Mesenchymal stem cell (in vitro differentiated cells and primary cell): ENCODE measurements around the gene KIAA1671.

ENCODE experiments used
- DNase-seq: peaks from one replicate; pipeline ENCODE4 v3.0.0-alpha.2; 2013
- H2AFZ ChIP-seq: one replicate; pipeline ENCODE4 v1.6.1; 2013; ENCODE audit warnings: low read depth, mild to moderate bottlenecking, control low read depth, inconsistent platforms, low read length, moderate library complexity
- H2AK5ac ChIP-seq: 2 replicates; pipeline ENCODE4 v1.6.1; 2013; ENCODE audit warnings: low read length, moderate library complexity, mild to moderate bottlenecking, inconsistent platforms; ENCODE audit not compliant: severe bottlenecking
- H2BK120ac ChIP-seq: one replicate; pipeline ENCODE4 v1.6.1; 2013; ENCODE audit warnings: low read depth, mild to moderate bottlenecking, inconsistent platforms, low read length, moderate library complexity
- H2BK12ac ChIP-seq, 2 experiments: one replicate each; pipeline ENCODE4 v1.6.1; 2013; ENCODE audit warnings: inconsistent platforms in 2 of 2, low read length in 2 of 2, mild to moderate bottlenecking in 2 of 2, moderate library complexity in 2 of 2, control low read depth in 1 of 2
- H2BK15ac ChIP-seq: one replicate; pipeline ENCODE4 v1.6.1; 2013; ENCODE audit warnings: mild to moderate bottlenecking, low read depth, inconsistent platforms; ENCODE audit not compliant: poor library complexity, severe bottlenecking
- H2BK5ac ChIP-seq: 2 replicates; pipeline ENCODE4 v1.6.1; 2013; ENCODE audit warnings: low read depth, mild to moderate bottlenecking, low read length, control low read depth, inconsistent platforms; ENCODE audit not compliant: poor library complexity, severe bottlenecking
- H3K14ac ChIP-seq, 2 experiments: one replicate each; pipeline ENCODE4 v1.6.1; 2013; ENCODE audit warnings: inconsistent platforms in 2 of 2, low read length in 2 of 2, control low read depth in 1 of 2, mild to moderate bottlenecking in 1 of 2, moderate library complexity in 1 of 2
- H3K18ac ChIP-seq, 2 experiments: one replicate each; pipeline ENCODE4 v1.6.1; 2013; ENCODE audit warnings: inconsistent platforms in 2 of 2, low read length in 2 of 2, control low read depth in 1 of 2, low read depth in 1 of 2, mild to moderate bottlenecking in 1 of 2
- H3K23ac ChIP-seq, 2 experiments: one replicate each; pipeline ENCODE4 v1.6.1; 2013; ENCODE audit warnings: inconsistent platforms in 2 of 2, low read length in 2 of 2, mild to moderate bottlenecking in 2 of 2, moderate library complexity in 2 of 2, control low read depth in 1 of 2
- H3K27ac ChIP-seq: 2 replicates; pipeline ENCODE4 v1.5.1; 2013; ENCODE audit warnings: mild to moderate bottlenecking, moderate library complexity, low read length, control low read depth, inconsistent platforms; ENCODE audit not compliant: poor library complexity, severe bottlenecking
- H3K27me3 ChIP-seq, 2 experiments: 2 replicates each; pipeline versions ENCODE4 v1.6.1 to v1.7.0; 2013; ENCODE audit warnings: low read length in 2 of 2, mild to moderate bottlenecking in 2 of 2, moderate library complexity in 2 of 2, control low read depth in 1 of 2, inconsistent platforms in 1 of 2; ENCODE audit not compliant: control insufficient read depth in 1 of 2, insufficient read depth in 1 of 2
- H3K36me3 ChIP-seq, 2 experiments: 2 replicates each; pipeline versions ENCODE4 v1.6.1 to v1.7.0; 2013; ENCODE audit warnings: low read length in 2 of 2, control low read depth in 1 of 2, inconsistent platforms in 1 of 2, low read depth in 1 of 2, mild to moderate bottlenecking in 1 of 2; ENCODE audit not compliant: insufficient read depth in 2 of 2, control insufficient read depth in 1 of 2
- H3K4ac ChIP-seq, 2 experiments: one replicate each; pipeline ENCODE4 v1.6.1; 2013; ENCODE audit warnings: inconsistent platforms in 2 of 2, low read length in 2 of 2, mild to moderate bottlenecking in 2 of 2, moderate library complexity in 2 of 2, control low read depth in 1 of 2, low read depth in 1 of 2
- H3K4me1 ChIP-seq: 2 replicates; pipeline ENCODE4 v1.6.1; 2013; ENCODE audit warnings: low read depth, low read length, control low read depth; ENCODE audit not compliant: control insufficient read depth, insufficient read depth
- H3K4me2 ChIP-seq: 2 replicates; pipeline ENCODE4 v1.6.1; 2013; ENCODE audit warnings: low read length, mild to moderate bottlenecking, inconsistent platforms; ENCODE audit not compliant: poor library complexity, severe bottlenecking
- H3K4me3 ChIP-seq, 2 experiments: 2 replicates each; pipeline versions ENCODE4 v1.5.1 to v1.7.0; 2013; ENCODE audit warnings: low read length in 2 of 2, mild to moderate bottlenecking in 2 of 2, control low read depth in 1 of 2, low read depth in 1 of 2; ENCODE audit not compliant: insufficient read depth in 1 of 2
- H3K79me1 ChIP-seq: replicated peaks from 2 replicates; pipeline ENCODE4 v1.6.1; 2013; ENCODE audit warnings: mild to moderate bottlenecking, control low read depth, low read length, inconsistent platforms; ENCODE audit not compliant: poor library complexity, severe bottlenecking
- H3K9ac ChIP-seq: 2 replicates; pipeline ENCODE4 v1.7.0; 2013; ENCODE audit warnings: mild to moderate bottlenecking, low read length, moderate library complexity
- H3K9me3 ChIP-seq: 2 replicates; pipeline ENCODE4 v1.7.0; 2013; ENCODE audit warnings: mild to moderate bottlenecking, low read length; ENCODE audit not compliant: control insufficient read depth
- H4K8ac ChIP-seq: one replicate; pipeline ENCODE4 v1.6.1; 2013; ENCODE audit warnings: inconsistent platforms, mild to moderate bottlenecking, low read length, moderate library complexity
- H4K91ac ChIP-seq: one replicate; pipeline ENCODE4 v1.6.1; 2013; ENCODE audit warnings: mild to moderate bottlenecking, low read length, inconsistent platforms
- WGBS: methylation state at CpG from one replicate; pipeline ENCODE4 v1.1.7; 2013; ENCODE audit warnings: mixed read lengths; 5-methylcytosine and 5-hydroxymethylcytosine counted together

The KIAA1671 gene

GRCh38 chr22:25207553-25208157 is 255.1 kb downstream of the KIAA1671 start:
- Histone ChIP-seq H3K23ac (no peak overlapping the region), H3K27ac (no peak overlapping the region), H3K14ac (no peak overlapping the region), H2BK12ac (no peak overlapping the region), H3K27me3 (peaks cover 0 to 8% of the 10 kb centered on the region in 2 experiments), H2BK15ac (no peak overlapping the region), H3K9ac (no peak overlapping the region), H4K8ac (no peak overlapping the region), H2BK5ac (no peak overlapping the region), H3K4ac (no peak overlapping the region), H3K9me3 (no peaks in the 10 kb centered on the region), H4K91ac (no peak overlapping the region), H3K4me1 (no peaks in the 10 kb centered on the region), H2AK5ac (no peak overlapping the region), H2BK120ac (no peak overlapping the region), H3K4me3 (no peak overlapping the region), H3K36me3 (no peaks in the 10 kb centered on the region), H3K4me2 (no peak overlapping the region), H3K79me1 (no peaks in the 10 kb centered on the region), H2AFZ (no peak overlapping the region), H3K18ac (no peak overlapping the region)
- WGBS: 75% methylated on average over 2 of the region's 2 CpGs
- no peak for DNase-seq

GRCh38 chr22:25208328-25208727 is 255.8 kb downstream of the KIAA1671 start:
- Histone ChIP-seq H3K23ac (no peak overlapping the region), H2BK120ac (no peak overlapping the region), H3K27ac (no peak overlapping the region), H4K8ac (no peak overlapping the region), H3K4me3 (no peak overlapping the region), H2AK5ac (no peak overlapping the region), H2AFZ (no peak overlapping the region), H3K9ac (no peak overlapping the region), H3K36me3 (no peaks in the 10 kb centered on the region), H3K79me1 (no peaks in the 10 kb centered on the region), H2BK5ac (no peak overlapping the region), H3K9me3 (no peaks in the 10 kb centered on the region), H3K4me1 (no peaks in the 10 kb centered on the region), H2BK15ac (no peak overlapping the region), H3K18ac (no peak overlapping the region), H4K91ac (no peak overlapping the region), H3K4ac (no peak overlapping the region), H3K4me2 (no peak overlapping the region), H3K27me3 (peaks cover 0 to 8% of the 10 kb centered on the region in 2 experiments), H3K14ac (no peak overlapping the region), H2BK12ac (no peak overlapping the region)
- DNase-seq: no peak
- WGBS: 88% methylated on average over 2 of the region's 2 CpGs

DNA sequence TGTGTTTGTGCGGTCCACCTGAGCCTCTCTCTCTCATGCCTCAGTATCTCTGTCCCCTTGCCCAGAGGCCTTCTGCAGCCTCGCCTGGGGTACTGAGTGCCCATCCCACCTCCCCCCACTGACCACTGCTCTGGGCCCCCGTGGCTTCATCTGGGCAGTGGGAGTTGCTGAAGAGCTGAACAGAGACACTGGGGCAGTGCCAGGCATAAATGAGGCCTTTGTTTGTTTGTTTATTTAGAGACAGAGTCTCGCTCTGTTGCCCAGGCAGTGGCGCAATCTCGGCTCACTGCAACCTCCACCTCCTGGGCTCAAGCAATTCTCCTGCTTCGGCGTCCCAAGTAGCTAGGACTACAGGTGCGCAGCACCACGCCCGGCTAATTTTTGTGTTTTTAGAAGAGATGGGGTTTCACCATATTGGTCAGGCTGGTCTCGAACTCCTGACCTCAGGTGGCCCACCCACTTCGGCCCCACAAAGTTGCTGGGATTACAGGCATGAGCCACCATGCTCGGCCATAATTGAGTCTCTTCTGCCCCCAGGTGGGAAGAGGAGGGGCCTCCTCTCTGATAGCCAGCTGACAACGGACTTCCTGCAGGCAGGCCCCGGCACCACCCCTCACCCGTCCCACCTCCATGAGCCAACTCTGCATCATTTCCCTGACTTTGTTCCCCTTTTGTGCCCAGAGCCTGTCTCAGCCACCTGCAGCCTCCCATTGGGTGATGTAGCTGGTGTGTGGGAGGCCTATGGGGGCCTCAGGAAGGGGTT is 256.4 kb downstream of the KIAA1671 start:
- Histone ChIP-seq H3K79me1 (no peaks in the 10 kb centered on the region), H3K23ac (no peak overlapping the region), H3K18ac (no peak overlapping the region), H4K91ac (no peak overlapping the region), H2BK120ac (no peak overlapping the region), H3K9me3 (no peaks in the 10 kb centered on the region), H2BK12ac (no peak overlapping the region), H3K27ac (no peak overlapping the region), H2AFZ (no peak overlapping the region), H4K8ac (no peak overlapping the region), H3K14ac (no peak overlapping the region), H3K9ac (no peak overlapping the region), H3K4me1 (no peaks in the 10 kb centered on the region), H2AK5ac (no peak overlapping the region), H3K27me3 (peaks cover 0 to 8% of the 10 kb centered on the region in 2 experiments), H3K4me3 (no peak overlapping the region), H2BK15ac (no peak overlapping the region), H3K36me3 (no peaks in the 10 kb centered on the region), H3K4ac (no peak overlapping the region), H2BK5ac (no peak overlapping the region), H3K4me2 (no peak overlapping the region)
- WGBS: 86% methylated on average over 13 of the region's 17 CpGs
- no peak for DNase-seq

DNA sequence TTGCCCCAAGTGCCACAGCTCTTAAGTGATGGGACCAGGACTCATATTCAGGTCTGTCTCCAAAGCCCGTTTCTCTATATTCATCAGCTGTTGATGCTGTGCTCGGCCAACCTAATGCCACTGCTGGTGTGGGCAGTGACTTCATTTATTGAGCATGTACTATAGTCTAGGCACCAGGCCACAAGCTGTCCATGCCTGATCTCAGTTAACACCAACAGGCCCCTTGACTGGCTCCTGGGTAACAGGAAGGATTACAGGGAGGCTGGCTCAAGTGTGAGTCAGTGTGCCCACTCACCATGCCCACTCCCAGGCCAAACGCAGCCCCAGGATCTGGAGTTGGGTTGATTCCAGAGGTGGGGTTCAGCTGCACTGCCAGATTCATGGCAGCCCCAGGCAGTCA is 258.3 kb downstream of the KIAA1671 start:
- no peak overlapping the region for H3K14ac ChIP-seq
- H3K4me2 ChIP-seq: no peak overlapping the region
- H3K23ac ChIP-seq: no peak overlapping the region
- 95% methylated on average over 3 of the region's 3 CpGs for WGBS
- no peak overlapping the region for H3K4me3 ChIP-seq
- no peak overlapping the region for H2BK120ac ChIP-seq
- no peak overlapping the region for H3K4ac ChIP-seq
- no peaks in the 10 kb centered on the region for H3K79me1 ChIP-seq
- no peak overlapping the region for H4K91ac ChIP-seq
- H2AFZ ChIP-seq: no peak overlapping the region
- DNase-seq: no peak
- no peak overlapping the region for H3K27ac ChIP-seq
- no peaks in the 10 kb centered on the region for H3K36me3 ChIP-seq
- H2BK5ac ChIP-seq: no peak overlapping the region
- H2BK15ac ChIP-seq: no peak overlapping the region
- no peak overlapping the region for H2AK5ac ChIP-seq
- H3K9ac ChIP-seq: no peak overlapping the region
- no peak overlapping the region for H2BK12ac ChIP-seq
- no peaks in the 10 kb centered on the region for H3K4me1 ChIP-seq
- H4K8ac ChIP-seq: no peak overlapping the region
- H3K18ac ChIP-seq: no peak overlapping the region
- no peaks in the 10 kb centered on the region for H3K9me3 ChIP-seq
- peaks cover 0 to 8% of the 10 kb centered on the region in 2 experiments for H3K27me3 ChIP-seq
